GM13976 (cell line): ENCODE results near the gene FAM193B.

Experiments
- DNase-seq: peaks from one replicate; pipeline ENCODE4 v3.0.0; 2012; ENCODE audit warnings: low spot score
- CTCF ChIP-seq: IDR thresholded peaks from 2 replicates; pipeline ENCODE4 v1.5.1; 2012; ENCODE audit warnings: borderline replicate concordance, mild to moderate bottlenecking; ENCODE audit not compliant: insufficient read depth; ENCODE audit errors: extremely low read depth, missing control alignments, control extremely low read depth
- in situ Hi-C: fragments of 300-500 bp; cut with MboI; formaldehyde crosslinking; loops from one replicate; pipeline ENCODE4 v1.12.0; 2022; ENCODE audit warnings: low sequenced_read_pairs, mixed read lengths, inconsistent platforms; ENCODE audit not compliant: unreplicated experiment

FAM193B gene

GRCh38 chr5:177550122-177550521 lies 4.2 kb downstream of the FAM193B start:
- in situ Hi-C loops, result no loop called here
- TF ChIP-seq CTCF, result no peak

GRCh38 chr5:177548495-177548894 lies 5.9 kb downstream of the FAM193B start:
- in situ Hi-C loops, result no loop called here
- DNase-seq, result no peak
- no peak for TF ChIP-seq CTCF

More at GRCh38 chr5:177550122-177550521, 4.2 kb downstream of the FAM193B start:
- no peak for DNase-seq

GRCh38 chr5:177547736-177548135 lies 6.6 kb downstream of the FAM193B start:
- in situ Hi-C loops, result no loop called here
- no peak for DNase-seq
- no peak for TF ChIP-seq CTCF

- no peak for TF ChIP-seq CTCF
- in situ Hi-C loops, result no loop called here
- no peak for DNase-seq
Measured at GRCh38 chr5:177546258-177546741, 8.1 kb downstream of the FAM193B start.

GRCh38 chr5:177545487-177546257 lies 8.7 kb downstream of the FAM193B start:
- in situ Hi-C loops, result no loop called here
- DNase-seq, result no peak
- TF ChIP-seq CTCF, result no peak

- TF ChIP-seq CTCF, result no peak
- no peak for DNase-seq
- in situ Hi-C loops, result no loop called here
Measured at GRCh38 chr5:177542816-177543465, 11.4 kb downstream of the FAM193B start.
